HepG2 (cell line): ENCODE results near the gene TM4SF20. TPM values are rescaled to one million over a fixed set of nuclear protein-coding genes. Genes with fewer than 3 reads are reported as not detected.

ENCODE experiments used
- HNRNPK ChIP-seq: fragments of 200-400 bp; formaldehyde crosslinking; IDR thresholded peaks from 2 replicates; pipeline ENCODE4 v1.6.1; 2018; ENCODE audit warnings: low read length, low read depth, moderate library complexity, mild to moderate bottlenecking; ENCODE audit not compliant: poor library complexity, severe bottlenecking
- KDM5A ChIP-seq: fragments of 200-600 bp; sonication (generic); IDR thresholded peaks from 2 replicates; pipeline ENCODE4 v1.7.0; 2018; ENCODE audit warnings: antibody characterized with exemption, mild to moderate bottlenecking, low read length, borderline replicate concordance
- KLF16 ChIP-seq, 2 experiments: sonication (generic) in 1 of 2; formaldehyde crosslinking in 1 of 2; IDR thresholded peaks; 2 replicates each; pipeline versions ENCODE4 v1.6.1 to v1.8.0; 2016 to 2023; ENCODE audit warnings: missing genetic modification reagents in 2 of 2, missing compliant biosample characterization in 1 of 2
- MAZ ChIP-seq, 2 experiments: sonication (generic) in 1 of 2; formaldehyde crosslinking in 1 of 2; IDR thresholded peaks; 2 replicates each; pipeline versions ENCODE4 v1.5.0 to v1.6.1; 2012 to 2020; ENCODE audit warnings: low read depth in 2 of 2, mild to moderate bottlenecking in 2 of 2, borderline replicate concordance in 1 of 2, improper control_type of control experiment in 1 of 2, low read length in 1 of 2, missing genetic modification reagents in 1 of 2, moderate library complexity in 1 of 2
- PAWR ChIP-seq: sonication (generic); formaldehyde crosslinking; IDR thresholded peaks from 2 replicates; pipeline ENCODE4 v1.4.0; 2020; ENCODE audit warnings: missing genetic modification reagents, mild to moderate bottlenecking, borderline replicate concordance
- RORA ChIP-seq: sonication (generic); formaldehyde crosslinking; IDR thresholded peaks from 2 replicates; pipeline ENCODE4 v1.5.0; 2020; ENCODE audit warnings: mild to moderate bottlenecking, missing genetic modification reagents, moderate library complexity
- SMAD1 ChIP-seq: sonication (generic); formaldehyde crosslinking; IDR thresholded peaks from 2 replicates; pipeline ENCODE4 v1.4.0; 2020; ENCODE audit warnings: missing genetic modification reagents, low read depth, mild to moderate bottlenecking, borderline replicate concordance
- ZNF274 ChIP-seq: sonication (generic); formaldehyde crosslinking; IDR thresholded peaks from 2 replicates; pipeline ENCODE4 v1.5.1; 2020; ENCODE audit warnings: mild to moderate bottlenecking, missing genetic modification reagents
- ZNF430 ChIP-seq: sonication (generic); formaldehyde crosslinking; IDR thresholded peaks from 2 replicates; pipeline ENCODE4 v1.9.0; 2021; ENCODE audit warnings: mild to moderate bottlenecking, missing genetic modification reagents
- ZNF777 ChIP-seq: sonication (generic); formaldehyde crosslinking; IDR thresholded peaks from 2 replicates; pipeline ENCODE4 v1.4.0; 2020; ENCODE audit warnings: missing genetic modification reagents
- polyA plus RNA-seq, 8 experiments: library from polyadenylated mRNA; depleted of rRNA in 3 of 8; stranded (reverse) in 7 of 8; unstranded in 1 of 8; fragments of >200 nt; fragmentation: Illumina TruSeq in 4 of 8; extraction: Trizol in 4 of 8; gene quantifications; 2 replicates each; pipeline versions ENCODE4 v1.2.1 to v1.2.3, GENCODE V29; 2011 to 2016; ENCODE audit warnings: low read depth in 4 of 8, missing spikeins in 1 of 8, mixed read lengths in 1 of 8; ENCODE audit not compliant: insufficient read depth in 1 of 8
- total RNA-seq, 5 experiments: library from RNA; depleted of rRNA; stranded (reverse); fragments of >200 nt; fragmentation: Illumina TruSeq; extraction: Trizol; gene quantifications; 2 replicates each; pipeline ENCODE4 v1.2.3, GENCODE V29; 2016; ENCODE audit warnings: low read depth in 1 of 5
- TF ChIP-seq, protein P1 (sequence below): IDR thresholded peaks from 2 replicates; pipeline ENCODE4 v1.4.0; 2020; ENCODE audit warnings: mild to moderate bottlenecking, missing genetic modification reagents
- TF ChIP-seq, protein P2 (sequence below): IDR thresholded peaks from 2 replicates; pipeline ENCODE4 v1.6.1; 2012; ENCODE audit warnings: low read depth, low read length, improper control_type of control experiment
- TF ChIP-seq, protein P3 (sequence below): sonication (generic); formaldehyde crosslinking; IDR thresholded peaks from 2 replicates; pipeline ENCODE4 v1.4.0; 2020; ENCODE audit warnings: mild to moderate bottlenecking, missing genetic modification reagents

TM4SF20 gene
- total and polyA plus RNA-seq, 2 of the 13 experiments (the other 11 are each of a cell fraction or from before 2014, with no cell fraction given) = not detected

DNA sequence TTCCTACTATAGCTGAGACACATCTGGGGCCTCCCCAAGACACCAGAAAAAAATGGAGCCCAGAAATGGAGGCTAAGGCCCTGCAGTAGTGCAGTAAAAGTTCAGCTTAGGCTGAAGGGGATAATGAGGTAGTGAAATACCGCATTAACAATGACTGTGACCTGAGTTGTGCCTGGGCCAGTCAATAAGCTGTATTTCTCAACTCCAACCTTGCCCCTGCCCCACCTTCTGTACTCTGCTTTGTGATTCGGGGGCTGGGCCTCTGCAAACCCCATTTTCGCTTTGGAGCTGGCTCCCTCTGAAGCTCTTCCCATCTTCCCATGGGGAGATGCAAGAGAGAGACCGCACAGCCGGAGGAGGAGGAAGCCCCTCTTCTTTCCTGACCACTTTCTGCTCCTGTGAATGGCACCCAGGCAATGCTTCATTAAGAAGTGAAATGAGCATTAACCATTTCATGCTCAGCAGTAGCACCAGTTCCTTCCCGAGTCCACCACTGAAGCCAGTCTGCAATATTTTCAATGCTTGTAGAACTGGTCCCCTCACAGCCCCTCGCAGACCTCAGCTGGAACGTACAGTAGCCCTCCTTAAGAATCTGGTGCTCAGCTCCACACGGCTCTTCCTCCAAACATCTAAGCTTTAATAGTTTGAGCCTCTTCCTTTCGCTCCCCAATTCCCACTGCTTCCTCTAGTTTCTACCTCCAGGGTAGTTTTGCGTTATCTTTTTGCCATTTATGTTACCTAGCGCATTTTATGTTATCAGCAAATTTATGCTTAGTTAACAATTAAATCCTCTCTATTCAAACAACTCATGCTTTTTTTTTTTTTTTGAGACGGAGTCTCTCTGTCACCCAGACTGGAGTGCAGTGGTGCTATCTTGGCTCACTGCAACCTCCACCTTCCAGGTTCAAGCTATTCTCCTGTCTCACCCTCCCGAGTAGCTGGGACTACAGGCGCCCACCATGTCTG is 41.3 kb upstream of the TM4SF20 start (continued):
- TF ChIP-seq PAWR (CRISPR knock-in tag) (no peak), RORA (no peak), ZNF430 (CRISPR knock-in tag) (no peak), HNRNPK (no peak), ZNF777 (no peak), SMAD1 (CRISPR knock-in tag) (no peak), KLF16 (CRISPR knock-in tag; IDR thresholded peaks at IDR 0.05) (no peak), ZNF274 (CRISPR knock-in tag) (no peak), KDM5A (no peak), MAZ (IDR thresholded peaks at IDR 0.05; ENCODE audit: borderline replicate concordance, low read depth, low read length) (no peak), MAZ (CRISPR knock-in tag; IDR thresholded peaks at IDR 0.05; ENCODE audit: low read depth) (no peak)
- TF ChIP-seq, protein P1, sequence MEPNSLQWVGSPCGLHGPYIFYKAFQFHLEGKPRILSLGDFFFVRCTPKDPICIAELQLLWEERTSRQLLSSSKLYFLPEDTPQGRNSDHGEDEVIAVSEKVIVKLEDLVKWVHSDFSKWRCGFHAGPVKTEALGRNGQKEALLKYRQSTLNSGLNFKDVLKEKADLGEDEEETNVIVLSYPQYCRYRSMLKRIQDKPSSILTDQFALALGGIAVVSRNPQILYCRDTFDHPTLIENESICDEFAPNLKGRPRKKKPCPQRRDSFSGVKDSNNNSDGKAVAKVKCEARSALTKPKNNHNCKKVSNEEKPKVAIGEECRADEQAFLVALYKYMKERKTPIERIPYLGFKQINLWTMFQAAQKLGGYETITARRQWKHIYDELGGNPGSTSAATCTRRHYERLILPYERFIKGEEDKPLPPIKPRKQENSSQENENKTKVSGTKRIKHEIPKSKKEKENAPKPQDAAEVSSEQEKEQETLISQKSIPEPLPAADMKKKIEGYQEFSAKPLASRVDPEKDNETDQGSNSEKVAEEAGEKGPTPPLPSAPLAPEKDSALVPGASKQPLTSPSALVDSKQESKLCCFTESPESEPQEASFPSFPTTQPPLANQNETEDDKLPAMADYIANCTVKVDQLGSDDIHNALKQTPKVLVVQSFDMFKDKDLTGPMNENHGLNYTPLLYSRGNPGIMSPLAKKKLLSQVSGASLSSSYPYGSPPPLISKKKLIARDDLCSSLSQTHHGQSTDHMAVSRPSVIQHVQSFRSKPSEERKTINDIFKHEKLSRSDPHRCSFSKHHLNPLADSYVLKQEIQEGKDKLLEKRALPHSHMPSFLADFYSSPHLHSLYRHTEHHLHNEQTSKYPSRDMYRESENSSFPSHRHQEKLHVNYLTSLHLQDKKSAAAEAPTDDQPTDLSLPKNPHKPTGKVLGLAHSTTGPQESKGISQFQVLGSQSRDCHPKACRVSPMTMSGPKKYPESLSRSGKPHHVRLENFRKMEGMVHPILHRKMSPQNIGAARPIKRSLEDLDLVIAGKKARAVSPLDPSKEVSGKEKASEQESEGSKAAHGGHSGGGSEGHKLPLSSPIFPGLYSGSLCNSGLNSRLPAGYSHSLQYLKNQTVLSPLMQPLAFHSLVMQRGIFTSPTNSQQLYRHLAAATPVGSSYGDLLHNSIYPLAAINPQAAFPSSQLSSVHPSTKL (CRISPR knock-in tag) = no peak
- TF ChIP-seq, protein P2, sequence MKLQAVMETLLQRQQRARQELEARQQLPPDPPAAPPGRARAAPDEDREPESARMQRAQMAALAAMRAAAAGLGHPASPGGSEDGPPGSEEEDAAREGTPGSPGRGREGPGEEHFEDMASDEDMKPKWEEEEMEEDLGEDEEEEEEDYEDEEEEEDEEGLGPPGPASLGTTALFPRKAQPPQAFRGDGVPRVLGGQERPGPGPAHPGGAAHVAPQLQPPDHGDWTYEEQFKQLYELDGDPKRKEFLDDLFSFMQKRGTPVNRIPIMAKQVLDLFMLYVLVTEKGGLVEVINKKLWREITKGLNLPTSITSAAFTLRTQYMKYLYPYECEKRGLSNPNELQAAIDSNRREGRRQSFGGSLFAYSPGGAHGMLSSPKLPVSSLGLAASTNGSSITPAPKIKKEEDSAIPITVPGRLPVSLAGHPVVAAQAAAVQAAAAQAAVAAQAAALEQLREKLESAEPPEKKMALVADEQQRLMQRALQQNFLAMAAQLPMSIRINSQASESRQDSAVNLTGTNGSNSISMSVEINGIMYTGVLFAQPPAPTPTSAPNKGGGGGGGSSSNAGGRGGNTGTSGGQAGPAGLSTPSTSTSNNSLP = no peak
- TF ChIP-seq, protein P3, sequence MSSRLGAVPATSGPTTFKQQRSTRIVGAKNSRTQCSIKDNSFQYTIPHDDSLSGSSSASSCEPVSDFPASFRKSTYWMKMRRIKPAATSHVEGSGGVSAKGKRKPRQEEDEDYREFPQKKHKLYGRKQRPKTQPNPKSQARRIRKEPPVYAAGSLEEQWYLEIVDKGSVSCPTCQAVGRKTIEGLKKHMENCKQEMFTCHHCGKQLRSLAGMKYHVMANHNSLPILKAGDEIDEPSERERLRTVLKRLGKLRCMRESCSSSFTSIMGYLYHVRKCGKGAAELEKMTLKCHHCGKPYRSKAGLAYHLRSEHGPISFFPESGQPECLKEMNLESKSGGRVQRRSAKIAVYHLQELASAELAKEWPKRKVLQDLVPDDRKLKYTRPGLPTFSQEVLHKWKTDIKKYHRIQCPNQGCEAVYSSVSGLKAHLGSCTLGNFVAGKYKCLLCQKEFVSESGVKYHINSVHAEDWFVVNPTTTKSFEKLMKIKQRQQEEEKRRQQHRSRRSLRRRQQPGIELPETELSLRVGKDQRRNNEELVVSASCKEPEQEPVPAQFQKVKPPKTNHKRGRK = no peak
